Neuronal stem cell (in vitro differentiated cells): ENCODE data around the gene ICA1.

Source experiments
- DNase-seq: peaks from one replicate; pipeline ENCODE4 v3.0.0-alpha.2; 2013; ENCODE audit warnings: low spot score
- H2AFZ ChIP-seq: one replicate; pipeline ENCODE4 v1.6.1; 2013; ENCODE audit warnings: mild to moderate bottlenecking, low read length, inconsistent platforms
- H2AK5ac ChIP-seq: 2 replicates; pipeline ENCODE4 v1.6.1; 2013; ENCODE audit warnings: low read depth, mild to moderate bottlenecking, inconsistent platforms, low read length, moderate library complexity, mixed read lengths
- H2BK120ac ChIP-seq: 2 replicates; pipeline ENCODE4 v1.6.1; 2013; ENCODE audit warnings: low read depth, mild to moderate bottlenecking, inconsistent platforms, low read length, moderate library complexity, mixed read lengths
- H2BK12ac ChIP-seq: one replicate; pipeline ENCODE4 v1.6.1; 2013; ENCODE audit warnings: low read length, inconsistent platforms
- H2BK15ac ChIP-seq: 2 replicates; pipeline ENCODE4 v1.6.1; 2013; ENCODE audit warnings: mild to moderate bottlenecking, low read length, inconsistent platforms, mixed read lengths
- H2BK5ac ChIP-seq: one replicate; pipeline ENCODE4 v1.6.1; 2013; ENCODE audit warnings: inconsistent platforms, mild to moderate bottlenecking, low read length, moderate library complexity
- H3K14ac ChIP-seq: one replicate; pipeline ENCODE4 v1.6.1; 2013; ENCODE audit warnings: low read length, inconsistent platforms
- H3K18ac ChIP-seq: 2 replicates; pipeline ENCODE4 v1.6.1; 2013; ENCODE audit warnings: low read length, inconsistent platforms
- H3K23ac ChIP-seq: 2 replicates; pipeline ENCODE4 v1.6.1; 2013; ENCODE audit warnings: low read depth, mild to moderate bottlenecking, mixed read lengths, low read length, inconsistent platforms; ENCODE audit not compliant: poor library complexity
- H3K27ac ChIP-seq: replicated peaks from 3 replicates; pipeline ENCODE4 v1.5.1; 2013; ENCODE audit warnings: low read length, inconsistent platforms
- H3K27me3 ChIP-seq, 3 experiments: 2 replicates each; pipeline ENCODE4 v1.6.1; 2013; ENCODE audit warnings: low read length in 3 of 3, mild to moderate bottlenecking in 2 of 3, inconsistent platforms in 1 of 3, low read depth in 1 of 3, mixed read lengths in 1 of 3, moderate library complexity in 1 of 3; ENCODE audit not compliant: control insufficient read depth in 3 of 3, insufficient read depth in 3 of 3
- H3K36me3 ChIP-seq, 2 donors: replicated peaks in 1 of 2; 2 replicates each; pipeline ENCODE4 v1.6.1; 2013; ENCODE audit warnings: low read length in 2 of 2; ENCODE audit not compliant: control insufficient read depth in 2 of 2, insufficient read depth in 2 of 2
- H3K4ac ChIP-seq: 2 replicates; pipeline ENCODE4 v1.6.1; 2013; ENCODE audit warnings: inconsistent platforms, mild to moderate bottlenecking, low read length, moderate library complexity
- H3K4me1 ChIP-seq, 2 donors: 1 replicate in 1 of 2; 2 replicates in 1 of 2; pipeline ENCODE4 v1.6.1; 2013; ENCODE audit warnings: low read length in 2 of 2, low read depth in 1 of 2; ENCODE audit not compliant: control insufficient read depth in 2 of 2, insufficient read depth in 1 of 2
- H3K4me2 ChIP-seq: one replicate; pipeline ENCODE4 v1.6.1; 2013; ENCODE audit warnings: mild to moderate bottlenecking, low read length, inconsistent platforms; ENCODE audit not compliant: insufficient read depth, poor library complexity, severe bottlenecking
- H3K4me3 ChIP-seq, 2 donors: 2 replicates each; pipeline ENCODE4 v1.5.1; 2013; ENCODE audit warnings: low read length in 2 of 2, mild to moderate bottlenecking in 2 of 2, inconsistent platforms in 1 of 2, moderate library complexity in 1 of 2
- H3K79me1 ChIP-seq: one replicate; pipeline ENCODE4 v1.6.1; 2013; ENCODE audit warnings: low read depth, mild to moderate bottlenecking, inconsistent platforms, low read length, moderate library complexity
- H3K9ac ChIP-seq: one replicate; pipeline ENCODE4 v1.6.1; 2013; ENCODE audit warnings: mild to moderate bottlenecking, low read depth, low read length, inconsistent platforms; ENCODE audit not compliant: poor library complexity
- H3K9me3 ChIP-seq, 2 donors: replicated peaks in 1 of 2; 2 replicates each; pipeline versions ENCODE3 to v1.6.1; 2013; ENCODE audit warnings: low read length in 2 of 2, mild to moderate bottlenecking in 2 of 2, inconsistent platforms in 1 of 2, low read depth in 1 of 2, mixed read lengths in 1 of 2, moderate library complexity in 1 of 2; ENCODE audit not compliant: control insufficient read depth in 2 of 2, insufficient read depth in 1 of 2
- H4K8ac ChIP-seq: one replicate; pipeline ENCODE4 v1.6.1; 2013; ENCODE audit warnings: low read depth, mild to moderate bottlenecking, inconsistent platforms, low read length, moderate library complexity
- H4K91ac ChIP-seq: one replicate; pipeline ENCODE4 v1.6.1; 2013; ENCODE audit warnings: low read length, low read depth, mild to moderate bottlenecking, inconsistent platforms; ENCODE audit not compliant: poor library complexity
- WGBS, 2 donors: extraction: QIAGEN DNeasy Blood & Tissue Kit; methylation state at CpG; one replicate each; pipeline ENCODE4 v1.1.7; 2013; ENCODE audit warnings: missing lambda C conversion rate in 2 of 2, mixed read lengths in 1 of 2; ENCODE audit not compliant: insufficient read length in 2 of 2, insufficient replicate concordance in 1 of 2; ENCODE audit errors: extremely low coverage in 2 of 2; 5-methylcytosine and 5-hydroxymethylcytosine counted together

The ICA1 gene

GRCh38 chr7:8190119-8190895 lies 71.7 kb downstream of the ICA1 start:
- H3K79me1 ChIP-seq, result no peaks in the 10 kb centered on the region
- H3K18ac ChIP-seq, result no peak overlapping the region
- H2BK12ac ChIP-seq, result no peak overlapping the region
- H3K14ac ChIP-seq, result no peak overlapping the region
- no peak overlapping the region for H2AK5ac ChIP-seq
- no peaks in the 10 kb centered on the region for H3K36me3 ChIP-seq
- H3K27ac ChIP-seq, result peak overlapping the region; percentile 85
- H3K4me3 ChIP-seq, result no peak overlapping the region
- no peak overlapping the region for H2BK5ac ChIP-seq
- H2BK15ac ChIP-seq, result no peak overlapping the region
- DNase-seq, result peak; percentile 54
- peak overlapping the region; percentile 41 for H2AFZ ChIP-seq
- no peak overlapping the region for H3K23ac ChIP-seq
- peaks cover 17 to 19% of the 10 kb centered on the region in 2 donors for H3K4me1 ChIP-seq
- no peak overlapping the region for H3K9ac ChIP-seq
- no peaks in the 10 kb centered on the region for H3K27me3 ChIP-seq
- no peak overlapping the region for H3K4ac ChIP-seq
- H4K91ac ChIP-seq, result no peak overlapping the region
- H4K8ac ChIP-seq, result no peak overlapping the region
- no peaks in the 10 kb centered on the region for H3K9me3 ChIP-seq
- H3K4me2 ChIP-seq, result no peak overlapping the region
- H2BK120ac ChIP-seq, result no peak overlapping the region
- WGBS, 2 donors, result no CpG with 5 or more reads among the region's 4 CpGs

- Histone ChIP-seq H3K9me3 (no peaks in the 10 kb centered on the region), H3K9ac (no peak overlapping the region), H4K91ac (no peak overlapping the region), H3K27ac (peak overlapping the region; percentile 98), H2BK15ac (no peak overlapping the region), H3K4me2 (no peak overlapping the region), H3K14ac (no peak overlapping the region), H3K79me1 (no peaks in the 10 kb centered on the region), H3K4ac (no peak overlapping the region), H2BK12ac (no peak overlapping the region), H2BK5ac (no peak overlapping the region), H3K4me3 (no peak overlapping the region), H3K23ac (no peak overlapping the region), H2AK5ac (no peak overlapping the region), H3K4me1 (peaks cover 17 to 19% of the 10 kb centered on the region in 2 donors), H2AFZ (peak overlapping the region; percentile 41), H4K8ac (no peak overlapping the region), H2BK120ac (no peak overlapping the region), H3K27me3 (no peaks in the 10 kb centered on the region), H3K36me3 (no peaks in the 10 kb centered on the region), H3K18ac (no peak overlapping the region)
- peak; percentile 69 for DNase-seq
- no CpG with 5 or more reads among the region's 7 CpGs for WGBS, 2 donors
These were observed 72.3 kb downstream of the ICA1 start for GRCh38 chr7:8189625-8190024.

- no peaks in the 10 kb centered on the region for H3K79me1 ChIP-seq
- H3K14ac ChIP-seq, result no peak overlapping the region
- no peaks in the 10 kb centered on the region for H3K9me3 ChIP-seq
- peak overlapping the region; percentile 55 for H2AFZ ChIP-seq
- no peak overlapping the region for H3K9ac ChIP-seq
- H3K4me1 ChIP-seq, result peaks cover 17 to 19% of the 10 kb centered on the region in 2 donors
- H2BK15ac ChIP-seq, result no peak overlapping the region
- peak overlapping the region; percentile 29 for H3K27ac ChIP-seq
- no peak overlapping the region for H2BK12ac ChIP-seq
- no peak overlapping the region for H3K23ac ChIP-seq
- H2BK120ac ChIP-seq, result no peak overlapping the region
- no peak for DNase-seq
- no peak overlapping the region for H3K4me2 ChIP-seq
- H3K27me3 ChIP-seq, result no peaks in the 10 kb centered on the region
- H4K8ac ChIP-seq, result no peak overlapping the region
- H2AK5ac ChIP-seq, result no peak overlapping the region
- no peak overlapping the region for H4K91ac ChIP-seq
- WGBS, 2 donors, result no CpG with 5 or more reads among the region's 4 CpGs
- H2BK5ac ChIP-seq, result no peak overlapping the region
- H3K36me3 ChIP-seq, result no peaks in the 10 kb centered on the region
- peak overlapping the region; percentile 44 for H3K18ac ChIP-seq
- no peak overlapping the region for H3K4ac ChIP-seq
- no peak overlapping the region for H3K4me3 ChIP-seq
These were observed 75.9 kb downstream of the ICA1 start for GRCh38 chr7:8185926-8186683.

GRCh38 chr7:8184221-8184620 lies 77.7 kb downstream of the ICA1 start:
- Histone ChIP-seq H3K14ac (no peak overlapping the region), H3K18ac (no peak overlapping the region), H3K4me2 (no peak overlapping the region), H4K91ac (no peak overlapping the region), H3K9ac (no peak overlapping the region), H3K4ac (no peak overlapping the region), H3K79me1 (no peaks in the 10 kb centered on the region), H3K4me1 (peaks cover 9 to 13% of the 10 kb centered on the region in 2 donors), H2AFZ (no peak overlapping the region), H2BK120ac (no peak overlapping the region), H3K27me3 (no peaks in the 10 kb centered on the region), H3K27ac (no peak overlapping the region), H2BK12ac (no peak overlapping the region), H2BK5ac (no peak overlapping the region), H3K4me3 (no peak overlapping the region), H3K9me3 (no peaks in the 10 kb centered on the region), H3K36me3 (no peaks in the 10 kb centered on the region), H2AK5ac (no peak overlapping the region), H4K8ac (no peak overlapping the region), H2BK15ac (no peak overlapping the region), H3K23ac (no peak overlapping the region)
- DNase-seq, result no peak
- no CpG with 5 or more reads among the region's 2 CpGs for WGBS, 2 donors
